HCT116 (cell line): Measurements from ENCODE around the gene NAPA.

Experiments used
- CTCF ChIP-seq, 3 experiments: fragments of 200-600 bp in 1 of 3; sonication (generic) in 1 of 3; IDR thresholded peaks in 2 of 3; conservative IDR thresholded peaks in 1 of 3; 2 replicates each; pipeline ENCODE4 v1.5.1; 2012 to 2017; ENCODE audit warnings: low read depth in 2 of 3, low read length in 2 of 3, antibody characterized with exemption in 1 of 3, borderline replicate concordance in 1 of 3, control low read depth in 1 of 3, mild to moderate bottlenecking in 1 of 3, mixed read lengths in 1 of 3, mixed run types in 1 of 3, moderate library complexity in 1 of 3; ENCODE audit not compliant: insufficient read depth in 1 of 3
- EGR1 ChIP-seq: IDR thresholded peaks from 2 replicates; pipeline ENCODE4 v1.6.1; 2012; ENCODE audit warnings: low read depth
- ELF1 ChIP-seq: IDR thresholded peaks from 2 replicates; pipeline ENCODE4 v1.6.1; 2012; ENCODE audit warnings: low read depth, borderline replicate concordance
- EZH2phosphoT487 ChIP-seq: fragments of 200-600 bp; IDR thresholded peaks from 2 replicates; pipeline ENCODE4 v1.6.1; 2018; ENCODE audit warnings: antibody characterized with exemption, borderline replicate concordance
- POLR2A ChIP-seq: IDR thresholded peaks from 2 replicates; pipeline ENCODE4 v1.7.0; 2011; ENCODE audit warnings: borderline replicate concordance; ENCODE audit not compliant: insufficient read depth, insufficient read length; ENCODE audit errors: extremely low read depth
- POLR2AphosphoS5 ChIP-seq: IDR thresholded peaks from 2 replicates; pipeline ENCODE4 v1.6.1; 2011; ENCODE audit warnings: mild to moderate bottlenecking, low read depth, low read length, moderate library complexity
- RAD21 ChIP-seq: IDR thresholded peaks from 2 replicates; pipeline ENCODE4 v1.6.1; 2012; ENCODE audit warnings: low read depth, mild to moderate bottlenecking
- ZNF274 ChIP-seq: fragments of 200-500 bp; sonication (Bioruptor generic); IDR thresholded peaks from 2 replicates; pipeline ENCODE4 v1.6.1; 2014; ENCODE audit warnings: mild to moderate bottlenecking, low read depth, low read length, inconsistent platforms

DNA sequence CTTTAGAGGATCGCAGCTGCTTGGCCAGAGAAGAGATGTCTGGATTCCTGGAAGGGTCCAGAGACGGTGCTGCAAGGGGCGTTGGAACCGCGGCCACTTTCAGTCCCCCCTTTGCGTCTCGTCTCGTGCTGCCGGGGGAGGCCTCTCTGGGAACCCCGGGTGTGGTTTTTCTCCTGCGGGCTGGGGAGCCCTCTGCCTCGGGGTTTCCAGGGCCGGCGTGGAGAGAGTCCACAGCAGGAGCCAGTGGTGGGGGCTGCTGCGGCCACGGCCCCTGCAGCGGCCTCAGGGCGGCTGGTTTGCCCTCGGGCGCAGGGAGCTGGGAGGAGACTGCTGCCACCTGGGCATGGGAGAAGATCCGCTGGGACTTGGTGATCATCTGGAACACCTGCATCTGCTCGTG, 29.6 kb upstream of the NAPA start:
- TF ChIP-seq CTCF (IDR thresholded peaks at IDR 0.05 in 2 of 3, conservative IDR thresholded peaks at IDR 0.05 in 1 of 3; ENCODE audit: borderline replicate concordance in 1 of 3, insufficient read depth in 1 of 3, low read depth in 2 of 3, low read length in 2 of 3) (no peak), ELF1 (no peak), EGR1 (no peak), POLR2A (no peak), EZH2phosphoT487 (no peak), POLR2AphosphoS5 (no peak), ZNF274 (no peak), RAD21 (no peak)
